ENCODE results near the gene C10orf90. TPM values are rescaled to one million over a fixed set of nuclear protein-coding genes. Genes with fewer than 3 reads are reported as not detected.

C10orf90 gene
- total and polyA plus RNA-seq, 2 of the 8 experiments (the other 6 are each of a cell fraction or from before 2014, with no cell fraction given): 0.21 TPM; not detected in 1

GRCh38 chr10:126480648-126481047, 189.8 kb downstream of the C10orf90 start (continued):
- TF ChIP-seq CHD7 (IDR thresholded peaks at IDR 0.05; ENCODE audit: insufficient replicate concordance, low read length) (no peak), CBX5 (IDR thresholded peaks at IDR 0.05; ENCODE audit: low read depth, low read length) (no peak), HDAC2 (IDR thresholded peaks at IDR 0.05; ENCODE audit: borderline replicate concordance in 1 of 2, low read depth in 2 of 2, low read length in 2 of 2) (no peak), CREB1 (IDR thresholded peaks at IDR 0.05) (no peak), CBX8 (IDR thresholded peaks at IDR 0.05; ENCODE audit: borderline replicate concordance, low read depth, low read length) (no peak), TBP (IDR thresholded peaks at IDR 0.05; ENCODE audit: low read depth, low read length) (no peak), RBBP5 (IDR thresholded peaks at IDR 0.05; ENCODE audit: borderline replicate concordance, low read depth, low read length) (no peak), RAD21 (IDR thresholded peaks at IDR 0.05 in 1 of 2, conservative IDR thresholded peaks at IDR 0.05 in 1 of 2; ENCODE audit: low read depth in 2 of 2, low read length in 2 of 2) (no peak), JUN (IDR thresholded peaks at IDR 0.05; ENCODE audit: low read depth, low read length) (no peak), GABPA (IDR thresholded peaks at IDR 0.05; ENCODE audit: borderline replicate concordance, insufficient read depth, low read length) (no peak), RXRA (IDR thresholded peaks at IDR 0.05; ENCODE audit: insufficient read depth, low read depth, low read length) (no peak)

Measured in H1 (cell line).